Epidermal melanocyte (primary cell): ENCODE measurements around the gene NOXA1.
"Not testable (repeated sequence)": the region's sequence is repeated elsewhere in the genome, so short reads cannot be mapped to it uniquely, and the experiment has no call there.

Experiments
- DNase-seq: peaks from one replicate; pipeline ENCODE4 v3.0.0; 2011; ENCODE audit warnings: low spot score; ENCODE audit not compliant: insufficient read length

The NOXA1 gene

GRCh38 chr9:137404961-137405567 is 18.1 kb upstream of the NOXA1 start:
- DNase-seq, result no peak

GRCh38 chr9:137405677-137406081 is 17.5 kb upstream of the NOXA1 start:
- no peak for DNase-seq

GRCh38 chr9:137406085-137406760 is 17.0 kb upstream of the NOXA1 start:
- no peak for DNase-seq

- peak; percentile 78 for DNase-seq
Observed at GRCh38 chr9:137406876-137407589, 16.2 kb upstream of the NOXA1 start.

GRCh38 chr9:137407590-137408300 is 15.4 kb upstream of the NOXA1 start:
- DNase-seq, result no peak

- no peak for DNase-seq
Observed at GRCh38 chr9:137408651-137409405, 14.4 kb upstream of the NOXA1 start.

- DNase-seq, result no peak
Observed at GRCh38 chr9:137409515-137409914, 13.7 kb upstream of the NOXA1 start.

GRCh38 chr9:137410236-137410890 is 12.8 kb upstream of the NOXA1 start:
- not testable (repeated sequence) for DNase-seq

- DNase-seq, result no peak
Observed at GRCh38 chr9:137410891-137411249, 12.3 kb upstream of the NOXA1 start.

GRCh38 chr9:137411260-137411644 is 11.9 kb upstream of the NOXA1 start:
- DNase-seq, result no peak

GRCh38 chr9:137411645-137412380 is 11.4 kb upstream of the NOXA1 start:
- no peak for DNase-seq

GRCh38 chr9:137412431-137412830 is 10.8 kb upstream of the NOXA1 start:
- DNase-seq, result no peak

- DNase-seq, result no peak
Observed at GRCh38 chr9:137415451-137415850, 7.7 kb upstream of the NOXA1 start.

- no peak for DNase-seq
Observed at GRCh38 chr9:137416006-137416562, 7.1 kb upstream of the NOXA1 start.

GRCh38 chr9:137416563-137417151 is 6.5 kb upstream of the NOXA1 start:
- no peak for DNase-seq

- no peak for DNase-seq
Observed at GRCh38 chr9:137417161-137418021, 5.8 kb upstream of the NOXA1 start.

GRCh38 chr9:137421838-137422603 is 1.2 kb upstream of the NOXA1 start:
- DNase-seq, result no peak
